Stimulated activated CD8-positive, alpha-beta memory T cell treated with anti-CD3 and anti-CD28 coated beads, Interleukin-15, amount 100 ng/mL, for 24 hours (primary cell): Measurements from ENCODE around the gene OR51G1.
"Not testable (repeated sequence)": the region's sequence is repeated elsewhere in the genome, so short reads cannot be mapped to it uniquely, and the experiment has no call there.

Source experiments
- DNase-seq: peaks from one replicate; pipeline ENCODE4 v3.0.0-alpha.2; 2020; ENCODE audit warnings: low read depth

The OR51G1 gene, protein sequence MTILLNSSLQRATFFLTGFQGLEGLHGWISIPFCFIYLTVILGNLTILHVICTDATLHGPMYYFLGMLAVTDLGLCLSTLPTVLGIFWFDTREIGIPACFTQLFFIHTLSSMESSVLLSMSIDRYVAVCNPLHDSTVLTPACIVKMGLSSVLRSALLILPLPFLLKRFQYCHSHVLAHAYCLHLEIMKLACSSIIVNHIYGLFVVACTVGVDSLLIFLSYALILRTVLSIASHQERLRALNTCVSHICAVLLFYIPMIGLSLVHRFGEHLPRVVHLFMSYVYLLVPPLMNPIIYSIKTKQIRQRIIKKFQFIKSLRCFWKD

DNA sequence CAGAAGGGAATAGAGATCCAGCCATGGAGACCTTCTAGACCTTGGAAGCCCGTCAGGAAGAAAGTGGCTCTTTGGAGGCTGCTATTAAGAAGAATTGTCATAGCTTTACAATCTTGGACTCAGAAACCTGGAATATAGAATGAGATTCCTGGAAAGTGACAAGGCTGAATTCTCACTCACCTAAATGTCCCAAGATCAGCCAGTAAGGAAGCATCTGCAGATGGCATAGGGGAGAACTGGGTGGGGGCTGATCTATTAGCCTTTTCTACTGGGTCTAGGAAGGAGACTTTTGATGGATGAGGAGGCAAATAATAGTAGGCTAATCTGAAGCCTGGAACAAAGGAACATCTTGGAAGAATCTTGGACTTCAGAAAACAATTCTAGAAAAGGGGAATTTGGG, at the start of gene OR51G1:
Gene OR51G1 (minus strand): TSS at position 101 of the 400 bp plus-strand sequence. CDS start 0 bp downstream, at position 101.
- no peak for DNase-seq

DNA sequence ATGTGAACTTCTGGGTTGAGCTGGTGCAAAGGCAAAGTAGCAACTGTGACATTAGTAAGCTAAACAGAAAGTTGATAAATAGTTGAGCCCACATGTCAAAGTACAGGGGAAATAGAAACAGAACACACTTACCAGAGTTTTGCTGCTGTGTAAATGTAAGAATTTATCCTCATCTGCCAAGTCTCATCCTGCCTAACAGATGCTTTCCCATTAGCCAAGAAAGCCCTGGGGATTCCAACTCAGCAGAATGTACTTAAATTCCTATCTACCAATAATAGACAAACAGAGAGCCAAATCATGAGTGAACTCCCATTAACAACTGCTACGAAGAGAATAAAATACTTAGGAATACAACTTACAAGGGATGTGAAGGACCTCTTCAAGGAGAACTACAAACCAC, 38.7 kb upstream of the OR51G1 start:
- no peak for DNase-seq

DNA sequence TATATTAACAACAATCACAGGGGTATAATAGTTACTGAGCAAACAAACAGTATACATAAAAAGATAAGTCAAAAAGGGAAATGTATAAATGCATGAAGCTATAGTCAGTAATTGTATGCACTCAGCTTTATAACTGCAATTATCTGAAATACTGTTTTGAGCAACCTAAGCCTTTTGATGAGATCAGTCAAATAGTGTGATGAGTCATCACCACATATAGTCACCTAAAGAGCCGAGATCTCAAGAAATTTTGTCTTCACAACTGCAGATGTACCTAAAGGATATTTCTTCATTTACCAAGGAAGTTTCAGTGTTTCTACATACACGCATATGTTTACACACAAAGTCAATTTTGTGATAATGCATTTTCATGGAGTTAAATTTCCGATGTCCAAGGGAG, 36.7 kb upstream of the OR51G1 start:
- DNase-seq: no peak

DNA sequence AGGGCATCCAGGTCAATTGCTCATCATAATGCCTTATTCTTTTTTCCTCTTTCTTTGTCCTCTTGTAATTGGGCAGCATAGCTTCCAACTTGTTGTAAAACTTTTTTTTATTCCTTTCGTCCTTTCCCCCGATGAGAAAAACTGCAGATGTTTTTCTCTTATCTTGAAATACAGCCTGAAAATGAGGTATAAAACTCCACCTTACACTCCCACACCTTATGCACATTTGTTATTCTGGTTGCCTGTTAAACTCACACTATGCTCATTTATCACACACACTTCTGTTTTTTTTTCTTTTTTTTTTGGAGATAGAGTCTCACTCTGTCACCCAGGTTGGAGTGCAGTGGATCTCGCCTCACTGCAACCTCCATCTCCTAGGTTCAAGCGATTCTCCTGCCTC, 33.3 kb upstream of the OR51G1 start:
- no peak for DNase-seq

DNA sequence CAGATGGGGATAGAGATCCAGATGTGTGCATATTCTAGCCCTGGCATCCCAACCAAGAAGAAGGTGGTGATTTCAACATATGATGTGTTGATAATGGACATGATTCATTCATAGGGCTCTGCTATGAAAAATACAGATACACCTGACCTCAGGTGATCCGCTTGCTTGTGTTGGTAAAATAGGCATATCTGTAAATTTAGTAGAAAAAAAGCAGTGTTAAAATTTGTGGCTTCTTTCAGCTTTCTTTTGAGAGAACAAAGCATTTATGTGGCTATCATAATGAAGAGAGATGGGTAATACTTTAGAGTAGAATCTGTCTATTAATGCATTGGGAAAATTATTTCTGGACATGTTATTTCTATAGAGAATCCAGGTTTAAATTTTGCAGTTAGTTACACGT, 31.5 kb upstream of the OR51G1 start, which contains the start of gene OR51A2:
Gene OR51A2 (minus strand): TSS at position 101 of the 400 bp plus-strand sequence. CDS start 0 bp downstream, at position 101.
- DNase-seq: not testable (repeated sequence)

DNA sequence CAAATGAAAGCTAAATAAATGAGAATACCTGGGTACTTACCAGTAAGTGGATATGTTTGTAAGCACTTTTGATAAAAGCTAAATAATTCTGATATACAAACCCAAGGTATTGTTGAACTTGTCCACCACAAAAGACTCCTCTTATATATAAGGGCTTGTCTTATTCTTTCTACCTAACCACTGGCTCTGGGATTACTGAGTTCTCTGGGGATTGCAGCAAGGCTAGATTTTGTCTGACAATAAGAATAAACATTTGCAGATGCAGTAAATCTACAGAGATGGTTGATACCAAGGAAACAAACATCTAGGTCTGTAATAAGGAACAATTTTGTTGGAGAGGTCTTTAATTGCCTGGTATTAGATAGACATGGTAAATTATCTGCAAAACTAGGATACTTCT, 23.4 kb upstream of the OR51G1 start, which contains the start of gene OR51A4:
Gene OR51A4 (minus strand): TSS at position 101 of the 400 bp plus-strand sequence. CDS start 505 bp downstream, outside the sequence.
- DNase-seq: no peak

DNA sequence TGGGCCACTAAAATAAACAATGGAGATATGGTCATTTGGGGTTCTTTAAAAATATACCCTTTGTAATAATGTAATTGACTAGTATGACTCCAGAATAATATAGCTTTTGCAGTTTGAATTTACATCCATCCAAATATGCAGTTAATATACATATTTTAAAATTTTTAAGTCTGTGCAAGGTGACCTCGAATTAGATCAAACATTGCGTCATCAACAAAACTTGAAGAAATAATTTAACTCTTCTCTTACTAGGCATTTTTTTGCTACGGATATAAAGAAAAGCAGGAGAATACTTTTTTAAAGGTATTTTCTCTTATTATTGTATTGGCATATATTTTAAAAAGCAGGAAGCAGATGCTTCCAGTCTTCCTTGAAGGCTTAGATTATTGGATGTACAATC, 12.6 kb upstream of the OR51G1 start:
- no peak for DNase-seq

DNA sequence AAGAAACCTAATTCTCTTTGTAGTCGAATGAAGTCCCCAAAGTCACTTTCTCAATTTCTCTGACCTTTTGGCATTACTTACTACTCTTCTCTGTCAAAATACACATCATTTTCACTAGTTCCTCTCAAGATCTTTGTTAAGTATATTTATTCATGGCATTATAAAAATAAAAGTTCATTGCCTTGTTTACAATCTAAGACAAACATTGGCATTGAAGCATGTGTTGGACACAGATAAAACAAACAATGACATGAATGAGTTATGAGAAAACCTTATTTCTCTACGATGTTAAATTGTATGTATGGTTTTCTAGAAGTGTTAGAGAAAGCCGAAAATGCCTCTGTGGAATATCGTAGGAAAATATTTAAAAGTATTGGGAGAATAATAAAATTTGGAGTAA, 8.6 kb upstream of the OR51G1 start:
- no peak for DNase-seq

DNA sequence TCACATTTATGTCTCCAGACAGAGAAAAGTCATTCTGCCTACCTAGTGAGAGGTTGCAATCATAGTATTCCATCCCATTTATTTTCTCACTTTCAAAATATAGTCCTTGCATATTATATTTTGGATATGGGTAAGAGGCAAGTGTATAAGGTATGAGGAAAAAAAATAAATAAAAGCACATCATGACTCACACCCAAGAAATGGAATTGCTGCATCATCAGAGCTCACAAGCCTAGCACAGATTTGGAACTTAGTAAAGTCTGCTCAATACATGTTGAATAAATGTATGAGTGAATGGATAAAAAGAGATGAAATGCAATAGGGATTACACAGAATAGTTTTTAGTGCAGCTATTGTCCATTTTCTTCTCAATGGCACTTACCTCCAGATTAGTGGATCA, 2.5 kb upstream of the OR51G1 start:
- DNase-seq: no peak

DNA sequence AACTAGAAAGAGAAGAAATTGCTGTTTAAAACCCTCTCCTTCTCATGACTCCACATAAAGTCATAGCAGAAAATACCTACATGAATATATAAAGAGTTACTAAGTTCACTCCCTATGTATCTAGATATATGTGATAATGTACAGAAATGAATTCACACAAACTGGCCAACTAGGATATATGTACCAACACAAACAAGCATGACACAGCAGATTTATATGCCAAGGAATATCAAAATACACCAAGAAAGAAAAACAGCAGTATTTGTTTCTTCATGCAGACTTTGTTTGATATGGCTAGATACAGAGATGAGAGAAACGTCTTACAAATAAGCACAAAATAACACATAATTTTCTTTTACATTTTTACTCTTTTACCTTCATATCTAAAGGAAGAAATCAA, 1.8 kb downstream of the OR51G1 start:
- no peak for DNase-seq

DNA sequence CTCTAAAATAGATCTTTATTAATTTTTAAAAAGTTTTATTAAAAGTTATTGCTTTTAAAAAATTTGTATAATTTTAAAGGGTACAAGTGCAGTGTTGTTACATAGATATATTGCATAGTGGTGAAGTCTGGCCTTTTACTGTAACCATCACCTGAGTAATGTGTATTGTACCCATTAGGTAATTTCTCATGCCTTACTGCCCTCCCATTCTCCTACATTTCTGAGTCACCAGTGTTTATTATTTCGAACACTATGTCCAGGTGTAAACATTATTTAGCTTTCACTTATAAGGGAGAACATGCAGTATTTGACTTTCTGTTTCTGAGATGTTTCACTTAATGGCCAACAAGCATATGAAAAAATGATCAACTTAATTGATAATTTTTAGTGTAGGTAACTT, 2.3 kb downstream of the OR51G1 start:
- DNase-seq: no peak

DNA sequence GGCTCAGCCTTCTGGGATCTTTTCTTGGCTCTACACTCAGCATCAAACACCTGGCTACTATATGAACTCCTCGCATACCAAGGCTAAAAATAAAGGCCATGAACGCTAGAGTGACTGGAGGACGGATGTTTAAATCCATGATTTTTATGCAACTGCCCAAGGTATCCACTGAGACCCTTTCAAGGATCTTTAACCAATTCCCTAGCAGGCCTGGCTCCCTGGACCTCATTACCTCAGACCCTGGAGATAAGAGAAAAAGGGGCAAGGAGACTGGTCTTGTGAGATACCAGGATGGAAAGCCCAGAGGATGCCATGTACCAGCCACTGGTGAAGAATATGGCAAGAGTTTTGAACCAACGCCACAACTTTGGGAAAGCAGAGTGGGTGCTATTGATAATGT, 4.9 kb downstream of the OR51G1 start, which contains the start of gene OR51G2:
Gene OR51G2 (minus strand): TSS at position 101 of the 400 bp plus-strand sequence. CDS start 3,687 bp downstream, outside the sequence.
- no peak for DNase-seq

DNA sequence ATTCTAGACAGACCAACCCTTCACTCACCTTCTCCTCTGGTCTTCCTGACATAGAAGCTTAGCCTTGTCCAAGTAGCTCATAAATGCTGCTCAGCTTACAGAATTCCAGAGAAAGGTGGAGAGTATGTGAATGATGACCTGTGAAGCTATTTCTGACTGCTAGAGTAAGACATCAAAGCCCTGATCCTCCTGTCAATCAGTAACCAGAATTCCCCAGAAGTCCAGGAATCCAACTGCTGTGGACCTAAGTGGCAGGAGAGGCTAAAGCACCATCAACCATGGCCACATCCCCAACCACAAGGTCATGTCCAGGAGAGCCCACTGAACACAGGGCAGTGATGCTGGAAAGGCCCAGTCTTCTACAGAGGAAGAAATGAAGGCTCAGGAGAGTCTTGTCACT, 7.6 kb downstream of the OR51G1 start:
- no peak for DNase-seq

DNA sequence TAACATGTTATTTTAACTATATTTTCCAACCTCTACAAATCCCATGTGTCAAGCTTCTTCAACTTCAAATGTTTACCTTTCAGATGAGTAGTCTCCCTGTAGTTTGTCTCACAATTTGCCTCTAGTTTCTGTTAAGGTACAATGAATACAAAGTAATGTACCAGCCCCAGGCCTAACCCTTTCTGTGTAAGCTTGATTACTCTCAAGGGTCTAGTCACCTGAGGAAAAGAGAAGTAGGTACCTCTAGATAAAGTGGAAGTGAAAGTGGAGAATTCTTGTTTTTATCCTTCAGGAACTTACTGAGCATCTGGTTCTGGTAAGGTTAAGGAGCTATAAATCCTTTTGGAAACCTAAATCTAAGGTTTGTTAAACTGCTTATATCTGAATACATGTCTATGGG, 20.7 kb downstream of the OR51G1 start, which contains the start of gene OR51A7:
Gene OR51A7 (plus strand): TSS at position 300 of the 400 bp plus-strand sequence. CDS start 3,587 bp downstream, outside the sequence.
- DNase-seq: no peak

DNA sequence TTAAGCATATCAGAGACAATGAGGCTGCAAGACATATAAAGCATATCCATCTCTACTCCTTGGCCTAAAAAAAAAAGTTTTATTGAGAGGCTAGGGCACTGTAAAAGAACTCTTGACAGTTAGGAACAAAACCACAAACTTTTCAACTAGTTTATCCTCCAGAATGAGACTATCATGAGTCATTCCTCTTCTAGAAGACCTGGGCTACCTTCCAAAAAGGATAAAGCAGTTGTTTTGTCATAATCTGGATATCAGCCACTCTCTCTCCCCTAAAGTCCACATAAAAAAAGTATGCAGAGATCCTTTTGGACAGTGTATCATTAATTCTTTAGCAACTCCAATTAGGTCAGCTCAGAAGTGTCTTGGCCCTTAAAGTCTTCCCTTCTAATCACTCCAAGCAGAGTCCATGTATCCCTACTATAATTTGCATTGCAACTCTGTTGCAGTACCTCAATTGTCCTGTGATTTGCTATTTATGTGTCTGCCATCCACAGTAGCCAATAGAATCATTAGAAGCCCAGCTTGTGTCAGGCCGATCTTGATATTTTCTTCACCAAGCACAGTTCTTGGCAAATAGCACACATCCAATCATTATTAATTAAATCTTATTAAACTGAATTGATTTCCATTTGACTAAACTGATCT, 32.0 kb downstream of the OR51G1 start:
- no peak for DNase-seq

DNA sequence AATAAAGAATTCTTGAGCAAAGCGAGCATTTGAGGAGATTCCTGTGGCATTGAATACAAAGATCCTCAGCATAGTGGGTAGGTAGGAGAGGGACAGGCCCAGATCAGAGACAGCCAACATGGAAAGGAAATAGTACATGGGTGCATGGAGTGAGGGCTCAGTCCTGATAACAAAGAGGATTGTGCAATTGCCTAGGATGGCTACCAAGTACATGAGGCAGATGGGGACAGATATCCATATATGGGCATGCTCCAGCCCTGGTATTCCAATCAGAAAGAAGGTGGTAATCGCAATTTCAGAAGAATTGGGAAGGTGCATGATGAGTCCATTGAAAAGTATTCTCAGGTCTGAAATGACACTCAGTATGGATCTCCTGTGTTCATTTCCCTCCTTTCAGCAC, 33.9 kb downstream of the OR51G1 start:
- DNase-seq: no peak

DNA sequence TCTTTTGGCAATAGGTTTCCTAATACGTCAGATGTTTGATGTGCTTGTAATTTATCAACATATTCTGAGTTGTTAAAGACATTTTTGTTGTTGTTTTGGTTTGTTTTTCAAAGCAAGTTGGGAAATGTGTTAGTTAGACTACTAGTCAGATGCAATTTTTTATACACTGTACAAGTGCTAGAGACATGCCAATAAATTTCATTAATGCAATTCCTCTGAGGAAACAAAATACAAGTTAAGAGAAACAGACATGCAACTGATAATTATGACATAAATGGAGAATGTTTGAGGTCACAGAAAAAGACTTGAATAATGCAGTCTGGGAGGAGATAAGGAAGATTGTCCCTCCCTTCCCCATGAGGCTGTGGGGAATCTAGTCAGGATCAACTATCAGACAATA, 36.5 kb downstream of the OR51G1 start:
- DNase-seq: no peak

DNA sequence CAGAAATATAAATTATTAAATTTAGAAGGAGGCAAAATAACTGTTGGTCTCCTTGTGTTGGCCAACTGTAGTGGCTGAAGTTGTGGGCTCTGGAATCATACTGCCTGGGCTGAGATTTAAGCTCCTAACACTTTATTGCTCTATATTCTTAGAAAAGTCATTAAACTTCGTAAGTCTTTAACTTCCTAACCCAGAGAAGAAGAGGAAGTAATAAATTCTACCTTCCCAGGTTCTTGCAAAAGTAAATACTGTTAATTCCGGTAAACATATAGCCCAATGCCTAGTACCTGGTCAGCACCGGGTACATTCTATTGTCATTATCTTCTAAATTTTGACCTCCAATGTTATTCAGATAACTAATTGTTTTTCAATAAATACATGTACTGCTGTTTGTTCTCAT, 38.0 kb downstream of the OR51G1 start:
- DNase-seq: no peak

DNA sequence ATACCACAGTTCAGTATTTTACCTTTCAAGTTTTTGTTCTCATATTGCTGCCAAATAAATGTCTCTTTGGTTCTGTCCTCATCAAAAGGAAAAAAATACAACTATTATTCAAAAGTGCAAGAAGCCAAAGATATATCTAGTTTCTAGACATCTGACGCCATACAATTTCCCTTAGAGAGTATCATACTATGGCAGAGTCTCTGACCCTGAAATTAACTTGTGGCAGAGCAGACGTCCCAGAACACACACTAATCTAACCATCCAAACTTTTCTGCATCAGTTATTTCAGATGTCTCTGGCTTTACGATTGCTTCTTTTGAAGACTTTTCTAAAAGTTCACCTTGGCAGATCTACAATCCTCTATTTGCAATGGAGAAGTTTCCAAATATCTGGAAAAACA, 39.8 kb downstream of the OR51G1 start:
- no peak for DNase-seq

DNA sequence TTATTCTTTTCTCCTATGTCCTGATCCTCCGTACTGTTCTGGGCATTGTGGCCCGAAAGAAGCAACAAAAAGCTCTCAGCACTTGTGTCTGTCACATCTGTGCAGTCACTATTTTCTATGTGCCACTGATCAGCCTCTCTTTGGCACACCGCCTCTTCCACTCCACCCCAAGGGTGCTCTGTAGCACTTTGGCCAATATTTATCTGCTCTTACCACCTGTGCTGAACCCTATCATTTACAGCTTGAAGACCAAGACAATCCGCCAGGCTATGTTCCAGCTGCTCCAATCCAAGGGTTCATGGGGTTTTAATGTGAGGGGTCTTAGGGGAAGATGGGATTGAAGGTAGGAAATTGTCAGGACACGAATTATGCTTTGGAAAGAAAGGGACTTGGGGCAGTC, 41.6 kb downstream of the OR51G1 start:
- DNase-seq: no peak

DNA sequence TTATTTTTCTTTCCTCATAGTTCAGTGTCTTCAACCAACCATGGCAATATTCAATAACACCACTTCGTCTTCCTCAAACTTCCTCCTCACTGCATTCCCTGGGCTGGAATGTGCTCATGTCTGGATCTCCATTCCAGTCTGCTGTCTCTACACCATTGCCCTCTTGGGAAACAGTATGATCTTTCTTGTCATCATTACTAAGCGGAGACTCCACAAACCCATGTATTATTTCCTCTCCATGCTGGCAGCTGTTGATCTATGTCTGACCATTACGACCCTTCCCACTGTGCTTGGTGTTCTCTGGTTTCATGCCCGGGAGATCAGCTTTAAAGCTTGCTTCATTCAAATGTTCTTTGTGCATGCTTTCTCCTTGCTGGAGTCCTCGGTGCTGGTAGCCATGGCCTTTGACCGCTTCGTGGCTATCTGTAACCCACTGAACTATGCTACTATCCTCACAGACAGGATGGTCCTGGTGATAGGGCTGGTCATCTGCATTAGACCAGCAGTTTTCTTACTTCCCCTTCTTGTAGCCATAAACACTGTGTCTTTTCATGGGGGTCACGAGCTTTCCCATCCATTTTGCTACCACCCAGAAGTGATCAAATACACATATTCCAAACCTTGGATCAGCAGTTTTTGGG, 42.2 kb downstream of the OR51G1 start, which contains the start of gene OR51T1:
Gene OR51T1 (plus strand): TSS at position 41 of the 641 bp plus-strand sequence. CDS start 0 bp downstream, at position 41.
- no peak for DNase-seq

DNA sequence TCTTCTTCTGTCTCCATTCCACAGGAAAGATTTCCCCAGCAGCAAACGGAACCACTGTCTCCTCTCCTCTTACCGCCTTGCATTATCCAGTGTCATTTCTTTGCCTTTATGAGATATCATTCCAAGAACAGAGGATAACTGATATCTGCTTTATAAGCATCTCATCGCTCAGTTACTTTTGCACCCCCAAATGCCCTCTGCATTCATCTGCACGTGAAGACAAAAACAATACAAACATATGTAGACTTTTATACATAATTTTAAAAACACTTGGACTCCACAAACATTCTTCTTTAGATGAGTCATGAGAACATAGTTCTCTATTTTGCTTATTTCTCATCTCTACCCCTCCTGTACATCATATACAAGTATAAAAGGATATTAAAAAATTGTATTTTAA, 43.0 kb downstream of the OR51G1 start:
- no peak for DNase-seq
